ENCODE results near the gene BCL2L2.

DNA sequence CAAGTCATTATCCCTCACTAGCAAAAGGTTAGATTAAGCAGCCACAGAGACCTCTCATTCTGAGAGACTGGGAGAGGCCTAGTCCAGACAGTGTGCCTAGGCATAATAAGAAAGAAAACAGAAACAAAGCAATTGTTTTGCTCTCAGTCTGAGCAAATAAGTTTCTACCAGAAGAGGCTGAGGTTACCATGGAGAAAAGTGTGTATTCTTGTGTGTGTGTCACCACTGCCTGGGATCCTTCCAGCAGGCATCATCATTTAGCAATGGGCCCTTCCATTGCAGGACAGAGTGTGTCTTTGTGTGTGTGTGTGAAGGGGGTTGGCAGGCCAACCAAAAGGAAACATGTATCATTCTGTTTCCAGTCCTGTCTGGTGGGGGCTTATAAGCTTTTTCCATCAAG, 54.7 kb downstream of the BCL2L2 start:
- TF ChIP-seq CTCF (conservative IDR thresholded peaks at IDR 0.05) (no peak), EZH2 (IDR thresholded peaks at IDR 0.05; ENCODE audit: low read depth) (no peak)

Data from PC-9 (cell line).